A673 (cell line): ENCODE results near the gene WDR36.

Experiments
- CTCF ChIP-seq: fragments of 300-800, 200-600 bp; sonication (generic); conservative IDR thresholded peaks from 2 replicates; pipeline ENCODE4 v1.5.1; 2017; ENCODE audit warnings: low read depth, mild to moderate bottlenecking, antibody characterized with exemption, low read length, moderate library complexity, mixed read lengths
- EZH2 ChIP-seq: fragments of 200-600 bp; sonication (generic); IDR thresholded peaks from 2 replicates; pipeline ENCODE4 v1.6.1; 2017; ENCODE audit warnings: borderline replicate concordance, low read depth, mild to moderate bottlenecking, mixed read lengths, antibody characterized with exemption, low read length; ENCODE audit not compliant: poor library complexity, severe bottlenecking

GRCh38 chr5:111120911-111121310, 28.8 kb downstream of the WDR36 start:
- no peak for TF ChIP-seq CTCF
- TF ChIP-seq EZH2: no peak
